ENCODE results near the gene SPEG. TPM values are rescaled to one million over a fixed set of nuclear protein-coding genes. Genes with fewer than 3 reads are reported as not detected.

Gene SPEG
- total RNA-seq, 1 experiment from 2014 or later: 30.7 TPM

- BruUV-seq (replicated peaks): no TSS peak
- TF ChIP-seq CTCF (conservative IDR thresholded peaks at IDR 0.05; ENCODE audit: low read depth, low read length): no peak
- no peak for TF ChIP-seq EZH2 (IDR thresholded peaks at IDR 0.05; ENCODE audit: low read length, unreplicated experiment)
- no peak for TF ChIP-seq EZH2phosphoT487 (IDR thresholded peaks at IDR 0.05; ENCODE audit: borderline replicate concordance, low read length)
- intact Hi-C loops (cut with micrococcal nuclease): no loop called here
- Histone ChIP-seq H3K27ac (ENCODE audit: low read length) (no peak overlapping the region), H3K9me3 (ENCODE audit: low read length) (no peaks in the 10 kb centered on the region), H3K79me2 (ENCODE audit: low read length) (no peaks in the 10 kb centered on the region), H3K4me1 (ENCODE audit: insufficient read depth, low read length) (no peaks in the 10 kb centered on the region), H2AFZ (ENCODE audit: low read length) (no peak overlapping the region), H3F3A (ENCODE audit: low read length, unreplicated experiment) (no peaks in the 10 kb centered on the region), H3K27me3 (ENCODE audit: low read length) (peaks cover 10% of the 10 kb centered on the region), H3K36me3 (ENCODE audit: low read depth, low read length) (no peaks in the 10 kb centered on the region), H4K20me1 (ENCODE audit: low read length) (no peaks in the 10 kb centered on the region), H3K4me2 (ENCODE audit: low read length) (no peak overlapping the region), H3K4me3 (ENCODE audit: low read length) (no peak overlapping the region), H3K9ac (ENCODE audit: low read length) (no peak overlapping the region), H3K9me2 (replicated peaks; ENCODE audit: low read length) (no peaks in the 10 kb centered on the region)
- DNase-seq: no peak
- no peak for ATAC-seq
- ChIA-PET POLR2A (ENCODE audit: unreplicated experiment) (no interaction called here), CTCF (no interaction called here)
These were observed 97.7 kb downstream of the SPEG start for GRCh38 chr2:219532378-219532649.

- Histone ChIP-seq H3K27ac (ENCODE audit: low read length) (no peak overlapping the region), H3K79me2 (ENCODE audit: low read length) (no peaks in the 10 kb centered on the region), H3K9ac (ENCODE audit: low read length) (no peak overlapping the region), H3K27me3 (ENCODE audit: low read length) (peaks cover 1% of the 10 kb centered on the region), H4K20me1 (ENCODE audit: low read length) (no peaks in the 10 kb centered on the region), H3K9me2 (replicated peaks; ENCODE audit: low read length) (no peaks in the 10 kb centered on the region), H3K36me3 (ENCODE audit: low read depth, low read length) (peaks cover 1% of the 10 kb centered on the region; the same call in 1 of the 2 replicates), H3K4me1 (ENCODE audit: insufficient read depth, low read length) (no peaks in the 10 kb centered on the region), H3K4me2 (ENCODE audit: low read length) (no peak overlapping the region), H3K4me3 (ENCODE audit: low read length) (no peak overlapping the region), H2AFZ (ENCODE audit: low read length) (no peak overlapping the region), H3K9me3 (ENCODE audit: low read length) (no peaks in the 10 kb centered on the region), H3F3A (ENCODE audit: low read length, unreplicated experiment) (no peaks in the 10 kb centered on the region)
- CTCF ChIA-PET: no interaction called here
- POLR2A ChIA-PET (ENCODE audit: unreplicated experiment): no interaction called here
- TF ChIP-seq EZH2 (IDR thresholded peaks at IDR 0.05; ENCODE audit: low read length, unreplicated experiment) (no peak), CTCF (conservative IDR thresholded peaks at IDR 0.05; ENCODE audit: low read depth, low read length) (no peak), EZH2phosphoT487 (IDR thresholded peaks at IDR 0.05; ENCODE audit: borderline replicate concordance, low read length) (no peak)
- DNase-seq (no peak), ATAC-seq (no peak)
- intact Hi-C loops (cut with micrococcal nuclease): no loop called here
- BruUV-seq (replicated peaks): no TSS peak
These were observed 99.5 kb downstream of the SPEG start for GRCh38 chr2:219533930-219534661.

GRCh38 chr2:219536425-219536824 lies 101.8 kb downstream of the SPEG start:
- DNase-seq: no peak
- ChIA-PET POLR2A (ENCODE audit: unreplicated experiment) (no interaction called here), CTCF (no interaction called here)
- Histone ChIP-seq H2AFZ (ENCODE audit: low read length) (no peak overlapping the region), H3K4me2 (ENCODE audit: low read length) (no peak overlapping the region), H3K27ac (ENCODE audit: low read length) (no peak overlapping the region), H3K36me3 (ENCODE audit: low read depth, low read length) (peaks cover 13% of the 10 kb centered on the region; the same call in 1 of the 2 replicates), H3K4me3 (ENCODE audit: low read length) (no peak overlapping the region), H3K27me3 (ENCODE audit: low read length) (no peaks in the 10 kb centered on the region), H3K4me1 (ENCODE audit: insufficient read depth, low read length) (no peaks in the 10 kb centered on the region), H3K79me2 (ENCODE audit: low read length) (no peaks in the 10 kb centered on the region), H3K9me3 (ENCODE audit: low read length) (no peaks in the 10 kb centered on the region), H3K9ac (ENCODE audit: low read length) (no peak overlapping the region), H4K20me1 (ENCODE audit: low read length) (no peaks in the 10 kb centered on the region), H3F3A (ENCODE audit: low read length, unreplicated experiment) (no peaks in the 10 kb centered on the region), H3K9me2 (replicated peaks; ENCODE audit: low read length) (no peaks in the 10 kb centered on the region)
- TF ChIP-seq EZH2 (IDR thresholded peaks at IDR 0.05; ENCODE audit: low read length, unreplicated experiment): no peak
- no peak for TF ChIP-seq EZH2phosphoT487 (IDR thresholded peaks at IDR 0.05; ENCODE audit: borderline replicate concordance, low read length)
- TF ChIP-seq CTCF (conservative IDR thresholded peaks at IDR 0.05; ENCODE audit: low read depth, low read length): no peak
- no peak for ATAC-seq
- intact Hi-C loops (cut with micrococcal nuclease): no loop called here
- BruUV-seq (replicated peaks): no TSS peak

Data from PC-3 (cell line).